ENCODE measurements around the gene TSKS.

- TF ChIP-seq EZH2 (IDR thresholded peaks at IDR 0.05; ENCODE audit: borderline replicate concordance, low read depth, low read length, severe bottlenecking) (no peak), POLR2A (IDR thresholded peaks at IDR 0.05; ENCODE audit: low read depth, low read length) (no peak), POLR2AphosphoS5 (IDR thresholded peaks at IDR 0.05; ENCODE audit: insufficient read depth, low read depth, low read length) (no peak), JUN (IDR thresholded peaks at IDR 0.05; ENCODE audit: borderline replicate concordance, insufficient read depth, insufficient read length, low read depth) (no peak), MAX (IDR thresholded peaks at IDR 0.05; ENCODE audit: insufficient read depth, insufficient read length) (no peak), FOS (IDR thresholded peaks at IDR 0.05; ENCODE audit: borderline replicate concordance, insufficient read depth, low read length) (no peak), MYC (IDR thresholded peaks at IDR 0.05; ENCODE audit: low read depth, low read length) (no peak)
- TF ChIP-seq, protein P1, sequence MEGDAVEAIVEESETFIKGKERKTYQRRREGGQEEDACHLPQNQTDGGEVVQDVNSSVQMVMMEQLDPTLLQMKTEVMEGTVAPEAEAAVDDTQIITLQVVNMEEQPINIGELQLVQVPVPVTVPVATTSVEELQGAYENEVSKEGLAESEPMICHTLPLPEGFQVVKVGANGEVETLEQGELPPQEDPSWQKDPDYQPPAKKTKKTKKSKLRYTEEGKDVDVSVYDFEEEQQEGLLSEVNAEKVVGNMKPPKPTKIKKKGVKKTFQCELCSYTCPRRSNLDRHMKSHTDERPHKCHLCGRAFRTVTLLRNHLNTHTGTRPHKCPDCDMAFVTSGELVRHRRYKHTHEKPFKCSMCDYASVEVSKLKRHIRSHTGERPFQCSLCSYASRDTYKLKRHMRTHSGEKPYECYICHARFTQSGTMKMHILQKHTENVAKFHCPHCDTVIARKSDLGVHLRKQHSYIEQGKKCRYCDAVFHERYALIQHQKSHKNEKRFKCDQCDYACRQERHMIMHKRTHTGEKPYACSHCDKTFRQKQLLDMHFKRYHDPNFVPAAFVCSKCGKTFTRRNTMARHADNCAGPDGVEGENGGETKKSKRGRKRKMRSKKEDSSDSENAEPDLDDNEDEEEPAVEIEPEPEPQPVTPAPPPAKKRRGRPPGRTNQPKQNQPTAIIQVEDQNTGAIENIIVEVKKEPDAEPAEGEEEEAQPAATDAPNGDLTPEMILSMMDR (IDR thresholded peaks at IDR 0.05; ENCODE audit: extremely low read depth in 1 of 2, insufficient read depth in 1 of 2, low read depth in 1 of 2, low read length in 2 of 2) = no peak
These were observed 10.4 kb downstream of the TSKS start for GRCh38 chr19:49752701-49753100.

Data from endothelial cell of umbilical vein (primary cell).